ENCODE data around the gene FANCG. TPM values are rescaled to one million over a fixed set of nuclear protein-coding genes. Genes with fewer than 3 reads are reported as not detected.

The FANCG gene
- 10 to 100 TPM in 3 of 4 donors, 1 to 10 TPM in 1; 5.5 to 13.0 (median 12.0) TPM for total RNA-seq

GRCh38 chr9:35079426-35080341, at the start of gene FANCG:
Gene FANCG (minus strand): TSS chr9:35079942. CDS start chr9:35079524, 418 bp downstream.
- TF ChIP-seq CTCF (IDR thresholded peaks at IDR 0.05; ENCODE audit: low read depth) = no peak

GRCh38 chr9:35116898-35117551, 37.3 kb upstream of the FANCG start:
- TF ChIP-seq CTCF (IDR thresholded peaks at IDR 0.05; ENCODE audit: low read depth) = no peak

- TF ChIP-seq CTCF (IDR thresholded peaks at IDR 0.05; ENCODE audit: low read depth) = no peak
Observed at GRCh38 chr9:35116539-35116897, 36.8 kb upstream of the FANCG start.

DNA sequence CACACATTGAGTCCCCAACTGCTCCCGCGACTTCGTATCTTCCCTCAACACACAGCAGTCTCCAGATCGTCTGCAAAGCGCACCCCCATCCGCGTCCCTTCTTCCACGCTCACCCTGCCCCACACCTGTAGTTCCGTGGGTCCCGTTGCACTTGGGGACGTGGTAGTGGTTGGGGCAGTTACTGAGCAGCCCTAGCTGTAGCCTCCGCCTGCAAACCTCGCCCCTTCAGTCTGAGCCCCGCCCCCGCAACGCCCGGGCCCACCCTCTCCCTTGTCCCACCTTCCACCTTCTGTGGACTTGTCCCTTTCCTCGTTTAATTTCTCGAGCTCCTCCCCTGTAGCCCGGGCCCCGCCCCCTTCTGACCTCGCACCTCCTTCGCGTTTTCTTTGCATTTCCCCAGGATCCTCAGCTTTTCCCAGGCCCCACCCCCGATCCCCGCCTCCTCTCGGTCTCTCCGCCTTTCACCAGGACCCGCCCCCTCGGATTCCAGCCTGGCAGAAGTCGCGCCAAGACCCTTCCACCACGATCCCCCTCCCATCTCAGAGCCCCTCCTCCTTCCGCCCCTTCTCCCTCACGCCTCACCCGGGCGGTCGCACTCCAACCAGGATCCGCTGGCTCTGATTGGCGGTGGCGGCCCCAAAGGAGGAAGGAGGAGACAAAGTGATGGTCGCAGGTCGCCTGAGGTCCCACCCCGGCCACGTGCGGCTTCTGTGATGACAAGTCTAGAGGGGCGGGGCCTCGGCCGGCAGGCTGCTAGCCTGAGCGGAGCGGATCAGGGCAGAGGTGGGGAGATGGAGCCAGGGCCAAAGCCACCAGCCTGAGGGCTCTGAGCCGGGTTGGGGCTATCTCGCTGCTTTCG, 36.2 kb upstream of the FANCG start, which contains the start of gene ATOSB:
TSS of gene ATOSB (minus strand) at position 183 of the 859 bp plus-strand sequence. CDS start 7,588 bp downstream, outside the sequence.
- TF ChIP-seq CTCF (IDR thresholded peaks at IDR 0.05; ENCODE audit: low read depth) = no peak

- TF ChIP-seq CTCF (IDR thresholded peaks at IDR 0.05; ENCODE audit: low read depth) = no peak
Observed at GRCh38 chr9:35114840-35115628, 35.3 kb upstream of the FANCG start.

DNA sequence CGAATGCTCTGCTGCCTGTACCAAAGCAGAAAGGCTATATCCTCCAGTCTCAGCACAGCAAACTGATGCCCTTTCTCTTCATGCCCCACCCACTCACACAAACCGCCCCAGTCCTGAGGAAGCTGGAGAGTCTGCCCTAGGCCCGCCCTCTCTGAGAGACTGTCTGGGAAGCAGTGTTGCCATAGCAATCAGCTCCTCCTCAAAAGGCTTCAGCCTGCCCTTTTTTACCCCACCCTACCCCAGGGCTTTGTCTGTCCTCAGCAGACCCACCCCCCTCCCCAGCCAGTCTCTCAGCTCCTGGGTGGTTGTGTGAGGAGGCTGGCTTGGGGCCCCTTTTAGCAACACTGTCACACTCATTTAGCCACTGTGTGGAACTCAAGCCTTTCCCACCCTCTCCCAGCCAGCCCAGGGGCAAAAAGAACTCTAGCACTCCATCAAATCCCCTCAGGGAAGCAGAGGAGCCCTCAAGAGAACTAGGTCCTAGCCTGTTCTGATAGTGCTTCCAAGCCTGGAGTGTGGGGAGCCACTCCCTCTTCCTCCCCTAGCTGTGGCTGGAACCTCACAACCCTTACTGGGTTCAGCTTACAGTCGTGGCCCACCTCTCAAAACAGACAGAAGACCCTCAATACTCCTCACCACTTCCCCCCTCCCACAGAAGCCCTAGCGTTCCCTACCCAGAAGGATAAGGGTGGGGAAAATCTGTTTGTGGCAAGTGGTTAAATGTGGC, 34.5 kb upstream of the FANCG start:
- no peak for TF ChIP-seq CTCF (IDR thresholded peaks at IDR 0.05; ENCODE audit: low read depth)

Measured in subcutaneous adipose tissue (tissue), 4 donors.